ENCODE data around the gene COBL.

Gene COBL

GRCh38 chr7:51327287-51327717, 10.7 kb upstream of the COBL start:
- DNase-seq: no peak

GRCh38 chr7:51326656-51327286, 10.2 kb upstream of the COBL start:
- DNase-seq: no peak

GRCh38 chr7:51325908-51326307, 9.3 kb upstream of the COBL start:
- DNase-seq: no peak

GRCh38 chr7:51325261-51325676, 8.7 kb upstream of the COBL start:
- DNase-seq: no peak

GRCh38 chr7:51324206-51324898, 7.7 kb upstream of the COBL start:
- no peak for DNase-seq

GRCh38 chr7:51321961-51322515, 5.4 kb upstream of the COBL start:
- no peak for DNase-seq

- DNase-seq: no peak
Measured at GRCh38 chr7:51318886-51319579, 2.4 kb upstream of the COBL start.

GRCh38 chr7:51318001-51318400, 1.4 kb upstream of the COBL start:
- no peak for DNase-seq

GRCh38 chr7:51317582-51317910, 937 bp upstream of the COBL start:
- DNase-seq: no peak

GRCh38 chr7:51316262-51316665, 345 bp downstream of the COBL start:
- no peak for DNase-seq

- no peak for DNase-seq
Measured at GRCh38 chr7:51315393-51316261, 982 bp downstream of the COBL start.

- DNase-seq: no peak
Measured at GRCh38 chr7:51314726-51315125, 1.9 kb downstream of the COBL start.

GRCh38 chr7:51313738-51314425, 2.7 kb downstream of the COBL start:
- no peak for DNase-seq

GRCh38 chr7:51312951-51313737, 3.5 kb downstream of the COBL start:
- no peak for DNase-seq

- no peak for DNase-seq
Measured at GRCh38 chr7:51311166-51311565, 5.4 kb downstream of the COBL start.

GRCh38 chr7:51310131-51310583, 6.5 kb downstream of the COBL start:
- no peak for DNase-seq

- DNase-seq: no peak
Measured at GRCh38 chr7:51309361-51310130, 7.1 kb downstream of the COBL start.

- no peak for DNase-seq
Measured at GRCh38 chr7:51308696-51309095, 7.9 kb downstream of the COBL start.

GRCh38 chr7:51308265-51308664, 8.3 kb downstream of the COBL start:
- no peak for DNase-seq

- no peak for DNase-seq
Measured at GRCh38 chr7:51307651-51308210, 8.9 kb downstream of the COBL start.
